ENCODE results near the gene COX10.
"Not testable (repeated sequence)": the region's sequence is repeated elsewhere in the genome, so short reads cannot be mapped to it uniquely, and the experiment has no call there.

The COX10 gene

DNA sequence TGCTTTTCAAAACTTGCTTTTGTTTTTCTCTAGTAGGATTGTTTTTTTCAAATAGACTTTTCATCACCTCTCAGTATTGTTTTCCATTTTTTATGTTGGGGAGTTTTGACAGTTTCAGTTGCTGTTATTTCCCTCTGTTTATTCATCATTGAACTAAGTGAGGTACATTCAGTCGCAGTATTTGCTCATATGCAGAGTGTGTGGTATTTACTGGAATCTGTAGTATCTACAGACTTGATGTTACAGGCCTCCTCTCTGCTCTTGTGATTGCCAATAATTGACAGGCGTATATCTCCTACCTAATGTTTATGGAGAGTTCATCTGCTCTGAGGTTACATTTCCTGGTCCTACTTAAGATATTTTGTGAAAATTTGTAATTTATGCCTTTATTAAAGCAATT lies 49.6 kb downstream of the COX10 start:
- DNase-seq (ENCODE audit: extremely low read depth in 1 of 2, low read depth in 1 of 2): no peak

GRCh38 chr17:14119546-14119945 lies 50.2 kb downstream of the COX10 start:
- no peak for DNase-seq (ENCODE audit: extremely low read depth in 1 of 2, low read depth in 1 of 2)

DNA sequence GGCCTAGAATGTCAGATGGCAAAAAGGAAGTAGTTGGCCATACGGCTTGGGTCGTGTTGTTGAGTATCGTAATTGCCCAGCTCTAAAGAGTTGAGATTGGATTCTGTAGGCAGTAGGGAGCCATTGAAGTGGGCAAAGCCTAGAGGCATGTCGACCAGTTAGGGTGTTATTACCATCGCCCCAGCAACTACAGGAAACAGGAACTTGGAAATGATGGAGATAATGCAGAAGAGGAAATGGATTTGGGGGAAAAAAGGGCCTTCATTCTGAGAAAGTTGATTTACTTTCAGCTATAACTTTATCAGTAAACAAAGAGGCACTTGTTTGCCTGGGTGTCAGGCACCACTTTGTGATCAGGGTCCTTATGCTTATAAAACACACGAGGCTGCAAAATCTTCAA lies 52.6 kb downstream of the COX10 start:
- no peak for DNase-seq (ENCODE audit: extremely low read depth in 1 of 2, low read depth in 1 of 2)

- DNase-seq (ENCODE audit: extremely low read depth in 1 of 2, low read depth in 1 of 2): no peak
Measured at GRCh38 chr17:14123619-14124278, 54.4 kb downstream of the COX10 start.

GRCh38 chr17:14124854-14125253 lies 55.5 kb downstream of the COX10 start:
- DNase-seq (ENCODE audit: extremely low read depth in 1 of 2, low read depth in 1 of 2): no peak

GRCh38 chr17:14125518-14126137 lies 56.3 kb downstream of the COX10 start:
- DNase-seq (ENCODE audit: extremely low read depth in 1 of 2, low read depth in 1 of 2): no peak

DNA sequence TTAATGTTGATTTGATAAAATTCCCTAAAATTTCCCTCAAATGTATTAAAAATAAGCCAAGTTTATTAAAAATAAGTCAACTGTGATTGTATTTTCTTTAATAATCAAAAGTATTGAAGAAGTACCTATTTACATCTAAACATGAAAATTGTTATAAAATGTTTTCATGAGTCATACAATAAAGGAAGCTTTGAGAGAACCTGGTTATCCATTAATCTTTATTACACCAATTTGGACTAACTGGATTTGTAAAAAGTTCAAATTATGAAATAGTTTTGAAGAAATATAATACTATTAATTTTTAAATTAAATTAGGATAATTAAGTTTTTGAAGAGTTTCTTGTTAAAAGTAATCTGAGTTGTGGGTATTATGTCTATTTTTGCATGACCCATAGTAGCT lies 63.8 kb downstream of the COX10 start:
- no peak for DNase-seq (ENCODE audit: extremely low read depth in 1 of 2, low read depth in 1 of 2)

DNA sequence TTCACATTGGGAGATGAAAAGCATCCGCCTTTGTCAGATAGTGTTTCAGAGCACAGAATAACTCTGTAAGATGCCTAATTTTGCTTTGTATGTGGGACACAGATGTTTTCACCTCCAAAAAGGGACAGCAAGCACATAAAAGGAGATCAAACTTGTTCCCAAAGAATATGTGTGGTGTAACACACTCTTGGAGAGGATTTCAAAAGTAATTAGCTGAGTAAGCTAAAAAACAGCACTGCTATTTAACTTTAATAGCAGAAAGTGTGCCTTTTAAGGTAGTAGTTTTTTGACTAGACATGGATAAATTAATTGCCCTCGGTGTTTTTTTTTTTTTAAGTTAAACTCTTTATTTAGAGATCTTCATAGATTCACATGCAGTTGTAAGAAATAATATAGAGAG lies 65.2 kb downstream of the COX10 start:
- DNase-seq (ENCODE audit: extremely low read depth in 1 of 2, low read depth in 1 of 2): no peak

- DNase-seq (ENCODE audit: extremely low read depth in 1 of 2, low read depth in 1 of 2): no peak
Measured at GRCh38 chr17:14135906-14136590, 66.7 kb downstream of the COX10 start.

DNA sequence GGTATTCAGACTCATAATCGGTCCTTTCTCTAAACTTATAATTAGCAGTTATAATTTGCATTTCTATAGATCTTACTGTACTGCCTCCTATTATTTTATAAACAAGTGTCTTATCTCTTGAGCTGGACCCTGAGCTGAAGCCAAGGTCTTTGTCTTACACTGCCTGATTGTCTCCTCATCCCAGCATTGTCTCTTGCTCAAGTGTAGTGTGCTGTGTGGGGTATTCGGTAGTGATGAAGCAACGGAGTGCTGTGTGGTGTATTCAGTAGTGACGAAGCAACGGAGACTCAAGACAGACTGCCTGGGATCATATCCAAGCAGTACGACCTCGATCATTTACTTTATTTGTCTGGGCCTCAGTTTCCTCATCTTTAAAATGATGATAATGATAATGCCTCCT lies 69.3 kb downstream of the COX10 start:
- no peak for DNase-seq (ENCODE audit: extremely low read depth in 1 of 2, low read depth in 1 of 2)

DNA sequence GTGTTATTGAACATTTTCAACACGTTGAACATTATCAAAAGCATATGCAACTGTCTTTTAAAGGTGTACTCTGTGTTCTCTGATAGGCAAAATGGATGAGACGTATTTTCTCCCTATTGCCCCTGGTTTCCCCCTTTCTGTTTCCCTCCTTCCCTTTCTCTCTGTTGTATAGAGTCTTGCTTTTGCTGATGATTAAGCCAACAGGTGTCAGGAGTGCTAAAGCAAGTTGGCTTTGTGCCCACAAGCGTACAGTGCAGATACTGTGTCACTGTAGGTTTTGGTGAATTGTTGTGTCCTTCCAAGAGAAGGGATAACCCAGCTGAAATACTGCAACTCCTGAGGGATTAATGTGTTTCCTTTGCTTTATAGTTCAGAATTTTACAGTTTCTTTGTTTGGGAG lies 74.4 kb downstream of the COX10 start:
- no peak for DNase-seq (ENCODE audit: extremely low read depth in 1 of 2, low read depth in 1 of 2)

DNA sequence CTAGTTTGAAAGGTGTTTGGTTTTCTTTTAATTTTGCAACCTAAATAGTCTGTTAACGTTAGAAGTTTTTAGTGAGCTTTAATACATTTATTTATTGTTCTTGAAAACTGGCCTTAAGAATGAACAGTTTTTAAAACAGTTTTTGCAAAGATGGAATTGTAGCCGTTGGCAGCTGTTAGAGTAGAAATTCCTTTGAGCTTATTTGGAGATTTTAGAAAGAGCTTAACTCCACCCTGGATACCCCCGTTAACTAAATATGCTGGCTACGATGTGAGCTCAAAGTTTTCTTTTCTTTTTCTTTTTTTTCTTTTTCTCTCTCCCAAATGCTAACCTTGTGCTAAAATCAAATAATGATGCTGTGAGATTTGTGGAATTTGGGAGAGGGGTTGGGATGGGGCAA lies 75.2 kb downstream of the COX10 start:
- no peak for DNase-seq (ENCODE audit: extremely low read depth in 1 of 2, low read depth in 1 of 2)

- no peak for DNase-seq (ENCODE audit: extremely low read depth in 1 of 2, low read depth in 1 of 2)
Measured at GRCh38 chr17:14149751-14150150, 80.4 kb downstream of the COX10 start.

GRCh38 chr17:14150619-14151018 lies 81.3 kb downstream of the COX10 start:
- DNase-seq (ENCODE audit: extremely low read depth in 1 of 2, low read depth in 1 of 2): no peak

GRCh38 chr17:14152721-14153120 lies 83.4 kb downstream of the COX10 start:
- no peak for DNase-seq (ENCODE audit: extremely low read depth in 1 of 2, low read depth in 1 of 2)

DNA sequence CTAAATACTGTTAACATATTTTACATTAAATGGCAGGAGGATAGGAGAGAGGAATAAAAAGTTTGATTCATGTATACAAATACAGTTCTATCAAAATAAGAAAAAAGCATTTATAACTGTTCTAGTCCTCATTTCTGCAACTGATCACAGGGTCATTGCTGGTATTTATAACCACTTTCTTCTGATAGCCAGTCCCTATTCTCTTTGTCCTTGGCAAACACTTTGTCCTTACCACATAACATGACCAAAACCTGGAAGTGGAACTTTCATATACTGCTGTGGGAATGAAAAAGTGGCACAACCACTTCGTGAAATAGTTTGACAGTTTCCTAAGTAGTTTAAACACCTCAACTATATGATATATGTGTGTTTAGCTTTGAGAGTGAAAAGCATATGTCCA lies 84.1 kb downstream of the COX10 start:
- DNase-seq (ENCODE audit: extremely low read depth in 1 of 2, low read depth in 1 of 2): no peak

- no peak for DNase-seq (ENCODE audit: extremely low read depth in 1 of 2, low read depth in 1 of 2)
Measured at GRCh38 chr17:14156689-14157088, 87.4 kb downstream of the COX10 start.

- DNase-seq (ENCODE audit: extremely low read depth in 1 of 2, low read depth in 1 of 2): no peak
Measured at GRCh38 chr17:14157822-14158221, 88.5 kb downstream of the COX10 start.

GRCh38 chr17:14158707-14159106 lies 89.4 kb downstream of the COX10 start:
- DNase-seq (ENCODE audit: extremely low read depth in 1 of 2, low read depth in 1 of 2): no peak

DNA sequence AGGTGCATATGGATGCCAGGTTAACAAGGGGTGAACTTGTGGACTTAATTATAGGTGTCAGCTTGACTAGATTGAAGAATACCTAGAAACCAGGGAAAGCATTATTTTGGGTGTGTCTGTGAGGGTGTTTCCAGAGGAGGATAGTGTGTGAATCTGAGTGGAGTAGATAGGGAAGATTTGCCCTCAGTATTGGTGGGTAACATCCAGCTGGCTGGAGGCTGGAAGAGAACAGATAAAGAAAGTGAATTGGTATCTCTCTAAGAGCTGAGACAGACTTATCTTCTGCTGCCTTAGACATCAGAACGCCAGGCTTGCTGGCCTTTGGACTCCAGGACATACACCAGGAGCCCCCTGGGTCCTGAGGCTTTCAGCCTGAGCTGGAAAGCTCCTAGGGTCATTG lies 92.1 kb downstream of the COX10 start:
- no peak for DNase-seq (ENCODE audit: extremely low read depth in 1 of 2, low read depth in 1 of 2)

DNA sequence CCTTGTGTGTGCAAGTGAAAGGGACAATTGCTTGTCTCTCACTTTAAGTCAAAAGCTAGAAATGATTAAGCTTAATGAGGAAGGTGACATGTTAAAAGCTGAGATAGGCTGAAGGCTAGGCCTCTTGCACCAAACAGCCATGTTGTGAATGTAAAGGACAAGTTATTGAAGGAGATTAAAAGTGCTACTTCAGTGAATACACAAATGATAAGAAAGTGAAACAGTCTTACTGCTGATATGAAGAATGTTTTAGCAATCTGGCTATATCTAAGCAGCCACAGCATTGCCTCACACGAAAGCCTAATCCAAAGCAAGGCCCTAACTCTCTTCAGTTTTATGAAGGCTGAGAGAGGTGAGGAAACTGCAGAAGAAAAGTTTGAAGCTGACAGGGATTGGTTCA lies 96.3 kb downstream of the COX10 start:
- DNase-seq (ENCODE audit: extremely low read depth in 1 of 2, low read depth in 1 of 2): no peak

DNA sequence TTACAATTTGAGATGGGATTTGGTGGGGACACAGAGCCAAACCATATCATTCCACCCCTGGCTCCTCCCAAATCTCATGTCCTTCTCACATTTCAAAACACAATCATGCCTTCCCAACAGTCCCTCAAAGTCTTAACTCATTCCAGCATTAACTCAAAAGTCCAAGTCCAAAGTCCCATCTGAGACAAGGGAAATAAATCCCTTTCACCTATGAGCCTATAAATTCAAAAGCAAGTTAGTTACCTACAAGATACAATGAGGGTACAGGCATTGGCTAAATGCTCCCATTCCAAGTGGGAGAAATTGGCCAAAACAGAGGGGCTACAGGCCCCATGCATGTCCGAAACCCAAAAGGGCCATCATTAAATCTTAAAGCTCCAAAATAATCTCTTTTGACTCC lies 98.5 kb downstream of the COX10 start:
- DNase-seq (ENCODE audit: extremely low read depth in 1 of 2, low read depth in 1 of 2): not testable (repeated sequence)

Data from stimulated activated CD8-positive, alpha-beta memory T cell treated with anti-CD3 and anti-CD28 coated beads, Interleukin-7, amount 100 ng/mL, for 48 hours (primary cell).